HG03354 (cell line): ENCODE data around the gene CLK1.
"Not testable (repeated sequence)": the region's sequence is repeated elsewhere in the genome, so short reads cannot be mapped to it uniquely, and the experiment has no call there.

Experiments used
- ATAC-seq: cut with Tn5 transposase; IDR thresholded peaks from one replicate; pipeline ENCODE4 v1.9.1; 2021; ENCODE audit warnings: mild to moderate bottlenecking; ENCODE audit not compliant: unreplicated experiment, poor library complexity, severe bottlenecking

Gene CLK1

DNA sequence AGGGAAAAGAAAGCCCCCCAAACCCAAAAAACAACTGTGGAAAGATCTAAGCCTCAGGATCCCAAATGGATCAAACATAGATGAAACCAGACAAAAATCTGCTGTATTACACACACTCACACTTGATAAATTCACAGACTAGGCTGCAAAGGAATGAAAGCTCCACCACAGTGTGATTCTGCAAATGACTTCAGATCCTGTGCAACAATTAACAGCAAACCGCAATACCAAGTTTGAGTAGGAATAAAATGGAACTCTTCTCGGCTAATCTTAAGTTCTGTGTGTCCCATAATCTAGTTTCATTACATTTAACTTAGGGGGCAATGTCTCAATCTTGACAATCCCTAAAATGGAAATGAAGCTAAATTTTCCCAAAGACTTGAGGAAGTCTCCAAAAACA is 11.9 kb downstream of the CLK1 start:
- no peak for ATAC-seq

DNA sequence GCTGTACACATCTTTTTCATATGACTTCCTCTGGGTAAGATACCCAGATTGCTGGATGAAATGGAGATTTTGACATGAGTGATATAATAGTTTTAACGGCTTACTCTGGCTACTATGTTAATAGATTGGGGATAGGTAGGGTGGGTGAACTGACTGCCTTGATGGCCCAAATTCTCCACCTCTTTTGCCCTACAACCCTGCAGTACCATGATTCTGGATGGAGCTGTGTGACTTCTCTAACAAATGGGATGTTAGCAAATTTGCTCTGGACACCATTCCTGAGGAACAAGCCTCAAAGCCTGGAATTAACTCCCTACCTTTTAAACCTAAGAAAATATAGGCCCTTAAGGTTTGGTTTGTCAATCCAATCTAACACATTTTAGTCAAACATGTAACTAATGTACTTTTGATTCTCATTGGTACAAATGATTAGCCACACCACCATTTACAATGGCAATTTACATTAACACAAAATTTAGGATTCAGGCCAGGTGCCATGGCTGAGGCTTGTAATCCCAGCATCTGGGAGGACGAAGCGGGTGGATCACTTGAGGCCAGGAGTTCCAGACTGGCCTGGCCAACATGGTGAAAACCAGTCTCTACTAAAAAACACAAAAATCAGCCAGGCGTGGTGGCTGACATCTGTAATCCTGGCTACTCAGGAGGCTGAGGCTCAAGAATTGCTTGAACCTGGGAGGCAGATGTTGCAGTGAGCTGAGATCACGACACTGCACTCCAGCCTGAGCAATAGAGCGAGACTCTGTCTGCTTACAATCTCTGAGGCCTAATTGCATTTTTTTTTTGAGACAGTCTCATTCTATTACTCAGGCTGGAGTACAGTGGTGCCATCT is 12.8 kb downstream of the CLK1 start:
- ATAC-seq, result no peak

DNA sequence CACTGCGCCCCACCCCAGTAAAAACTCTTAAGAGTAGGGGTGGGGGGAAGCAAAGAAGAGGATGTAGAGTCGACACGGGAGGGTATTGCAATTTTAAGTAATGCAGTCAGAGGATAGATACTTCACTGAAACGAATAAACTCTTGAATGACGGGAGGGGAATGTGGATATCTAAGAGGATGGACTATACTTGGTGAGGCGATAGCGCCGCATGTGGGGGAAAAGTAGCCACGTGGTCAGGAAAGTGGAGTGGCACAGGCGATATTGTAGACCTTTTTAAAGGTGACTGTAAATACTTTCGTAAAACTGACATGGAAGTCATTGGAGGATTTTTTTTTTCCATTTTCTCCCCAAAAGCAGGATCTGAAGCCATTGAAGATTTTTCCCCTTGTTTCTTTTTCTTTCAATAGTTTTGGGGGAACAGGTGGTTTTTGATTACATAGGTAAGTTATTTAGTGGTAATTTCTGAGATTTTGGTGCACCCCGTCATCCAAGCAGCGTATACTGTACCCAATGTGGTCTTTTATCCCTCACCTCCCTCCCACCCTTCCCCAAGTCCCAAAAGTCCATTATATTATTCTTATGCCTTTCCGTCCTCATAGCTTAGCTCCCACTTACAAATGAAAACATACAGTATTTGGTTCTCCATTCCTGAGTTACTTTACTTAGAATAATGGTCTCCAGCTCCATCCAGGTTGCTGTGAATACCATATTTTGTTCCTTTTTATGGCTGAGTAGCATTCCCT is 13.8 kb downstream of the CLK1 start:
- ATAC-seq, result no peak

DNA sequence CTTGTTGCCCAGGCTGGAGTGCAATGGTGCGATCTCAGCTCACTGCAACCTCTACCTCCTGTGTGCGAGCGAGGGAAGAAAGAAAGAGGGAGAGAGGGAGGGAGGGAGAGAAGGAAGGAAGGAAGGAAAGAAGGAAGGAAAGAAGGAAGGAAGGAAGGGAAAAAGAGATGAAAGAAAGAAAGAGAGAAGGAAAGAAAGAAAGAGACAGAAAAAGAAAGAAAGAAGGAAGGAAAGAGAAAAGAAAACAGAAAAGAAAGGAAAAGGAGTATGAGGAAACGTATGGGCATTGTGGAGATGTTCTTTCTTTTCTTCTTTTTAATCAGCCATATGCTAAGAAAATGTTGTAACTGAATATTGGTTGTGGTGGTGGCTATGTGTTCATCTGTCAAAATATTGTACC is 16.5 kb downstream of the CLK1 start:
- ATAC-seq, result no peak

DNA sequence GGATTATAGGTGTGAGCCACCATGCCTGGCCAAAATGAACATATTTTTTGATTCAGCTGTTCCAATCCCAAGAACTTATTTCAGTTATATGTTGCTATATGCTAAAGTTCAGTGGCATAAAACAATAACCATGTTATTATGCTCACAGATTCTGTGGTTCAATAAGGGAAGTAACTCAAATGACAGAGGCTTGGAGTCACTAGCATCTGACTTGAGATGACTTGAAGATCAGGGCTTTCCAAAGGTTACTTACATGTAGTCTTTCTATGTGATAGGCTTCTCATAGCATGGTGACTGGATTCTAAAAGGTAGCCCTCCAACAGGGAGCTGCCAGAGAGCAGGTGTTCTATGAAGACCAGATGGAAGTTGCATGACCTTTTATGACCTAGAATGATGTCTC is 17.2 kb downstream of the CLK1 start:
- no peak for ATAC-seq

DNA sequence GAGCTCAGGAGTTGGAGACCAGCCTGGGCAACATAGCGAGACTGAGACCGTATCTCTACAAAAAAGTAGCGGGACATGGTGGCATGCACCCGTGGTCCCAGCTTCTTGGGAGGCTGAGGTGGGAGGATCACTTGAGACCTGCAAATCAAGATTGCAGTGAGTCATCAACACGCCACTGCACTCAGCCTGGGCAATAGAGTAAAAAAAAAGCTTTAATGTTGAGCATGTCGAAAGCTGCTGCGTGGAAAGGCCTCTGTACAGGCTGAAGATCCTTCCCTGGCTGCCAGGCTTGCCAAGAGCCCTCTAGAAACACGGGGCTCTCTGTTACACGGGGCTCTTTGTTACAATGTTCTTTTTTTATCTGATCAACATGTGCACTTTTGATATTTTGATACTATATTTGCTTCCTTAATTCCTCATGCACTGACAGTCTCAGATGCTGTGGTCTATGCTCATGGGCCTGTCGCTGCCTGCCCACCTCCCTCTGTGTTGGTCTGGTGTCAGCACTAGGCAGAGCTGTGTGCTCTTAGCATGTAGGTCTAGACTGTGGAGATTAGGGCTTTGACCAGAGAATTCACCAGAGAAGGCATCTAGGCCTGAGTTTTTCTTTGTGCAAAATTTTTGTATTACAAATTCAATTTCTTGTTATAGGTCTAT is 18.7 kb downstream of the CLK1 start:
- ATAC-seq, result no peak

DNA sequence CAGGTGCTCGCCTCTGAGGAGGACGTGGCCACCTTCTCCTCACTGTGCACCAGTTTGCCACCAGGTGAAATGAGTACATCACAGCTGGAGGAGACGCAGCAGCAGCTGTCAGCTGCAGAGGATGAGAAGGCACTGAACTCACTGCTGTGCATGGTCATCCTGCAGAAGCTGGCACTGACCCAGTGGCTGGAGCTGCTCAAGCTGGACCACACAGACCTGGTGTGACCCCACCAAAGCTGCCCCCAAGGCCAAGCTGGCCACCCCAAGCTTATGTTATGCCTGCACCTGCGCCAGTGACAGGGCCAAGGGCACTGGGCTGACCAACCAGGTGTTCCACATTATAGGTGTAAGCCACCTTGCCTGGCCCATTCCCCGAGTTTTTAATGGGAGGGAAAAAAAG is 19.3 kb downstream of the CLK1 start:
- ATAC-seq, result no peak

DNA sequence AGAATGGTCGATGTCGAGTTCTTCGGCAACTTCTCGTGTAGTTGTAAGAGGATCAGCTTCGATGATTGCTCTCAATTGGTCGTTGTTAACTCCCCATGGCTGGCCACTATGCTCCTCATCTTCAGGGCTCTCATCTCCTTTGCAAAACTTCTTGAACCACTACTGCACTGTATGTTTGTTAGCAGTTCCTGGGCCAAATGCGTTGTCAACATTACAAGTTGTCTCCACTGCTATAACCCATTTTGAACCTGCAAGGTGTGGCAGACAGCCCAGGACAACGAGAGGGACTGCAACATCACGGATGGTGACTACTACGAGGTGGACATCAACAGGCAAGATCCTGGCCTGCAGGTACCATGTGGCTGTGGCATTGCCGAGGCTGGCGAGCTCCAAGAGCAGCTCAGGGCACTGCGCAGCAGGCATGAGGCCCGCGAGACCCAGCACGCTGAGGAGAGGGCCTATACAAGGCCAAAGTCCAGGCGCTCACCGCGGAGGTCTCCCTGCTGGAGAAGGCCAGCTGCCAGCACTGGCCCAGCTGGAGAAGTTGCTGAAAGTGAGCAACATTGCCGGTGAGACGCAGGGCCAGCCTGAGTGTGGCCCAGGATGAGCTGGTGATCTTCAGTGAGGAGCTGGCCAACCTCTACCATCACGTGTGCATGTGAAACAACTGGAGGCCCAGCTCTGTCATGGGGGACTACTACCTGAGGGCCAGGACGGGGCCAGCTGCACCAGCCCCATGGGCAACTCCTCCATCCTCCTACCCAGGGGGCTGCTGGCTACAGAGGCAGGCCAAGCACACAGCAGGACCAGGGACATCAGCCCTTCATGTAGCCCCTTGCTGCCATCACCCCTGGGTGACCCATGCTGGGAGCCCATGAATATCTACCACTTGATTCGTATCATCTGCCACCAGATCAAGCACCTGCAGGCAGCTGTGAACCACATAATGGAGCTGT is 20.2 kb downstream of the CLK1 start:
- ATAC-seq, result no peak

DNA sequence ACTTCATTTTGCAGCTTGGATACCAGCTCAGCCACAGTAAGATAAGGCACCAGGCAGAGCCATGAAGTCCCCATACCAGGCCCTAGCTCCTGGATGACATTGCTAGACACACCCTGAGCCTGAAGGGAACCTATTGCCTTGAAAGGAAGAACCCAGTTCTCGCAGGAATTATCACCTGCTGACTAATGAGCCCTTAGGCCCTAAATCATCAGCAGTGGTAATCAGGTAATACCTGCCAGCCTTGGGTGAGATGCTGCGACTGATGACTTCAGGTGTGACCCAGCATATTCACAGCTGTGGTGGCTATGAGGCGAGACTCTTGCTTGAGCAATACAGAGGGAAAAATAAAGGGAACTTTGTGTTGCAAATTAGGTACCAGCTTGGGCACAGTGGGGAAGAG is 24.9 kb downstream of the CLK1 start:
- ATAC-seq, result no peak

DNA sequence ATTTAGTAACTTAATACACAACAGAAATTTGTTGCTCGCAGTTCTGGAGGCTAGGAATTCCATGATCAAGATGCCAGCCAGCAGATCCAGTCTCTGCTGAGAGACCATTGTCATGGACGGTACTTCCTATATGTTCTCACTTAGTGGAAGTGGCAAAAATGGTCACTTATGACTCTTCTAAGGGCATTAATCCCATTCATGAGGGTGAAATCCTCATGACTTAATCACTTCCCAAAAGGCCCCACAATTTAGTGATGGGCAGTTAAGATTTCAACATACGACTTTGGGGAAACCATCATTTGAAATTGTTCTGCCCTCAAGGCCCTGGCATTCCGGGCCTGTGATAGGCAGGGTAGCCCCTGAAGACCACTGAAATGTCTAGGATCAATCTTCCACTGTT is 29.8 kb downstream of the CLK1 start:
- no peak for ATAC-seq

DNA sequence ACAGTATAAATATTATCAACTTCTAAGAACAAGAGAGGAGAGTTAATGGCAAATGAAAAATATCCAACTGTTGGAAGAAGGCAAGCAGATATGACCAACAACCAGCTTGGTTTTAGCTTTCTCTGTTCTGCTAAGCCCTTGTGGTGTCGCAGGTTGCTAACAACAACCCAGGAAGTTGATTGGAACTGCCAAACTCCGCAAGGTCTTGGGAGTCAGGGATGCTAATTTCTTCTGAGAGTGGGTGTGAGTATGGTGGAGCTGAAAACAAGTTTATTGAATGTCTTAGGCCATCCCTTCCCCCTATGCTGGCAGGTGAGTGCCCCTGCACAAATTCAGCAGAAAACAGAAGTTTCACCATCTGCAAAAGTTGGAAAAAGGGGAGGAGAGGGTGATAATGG is 35.2 kb downstream of the CLK1 start:
- ATAC-seq, result no peak

DNA sequence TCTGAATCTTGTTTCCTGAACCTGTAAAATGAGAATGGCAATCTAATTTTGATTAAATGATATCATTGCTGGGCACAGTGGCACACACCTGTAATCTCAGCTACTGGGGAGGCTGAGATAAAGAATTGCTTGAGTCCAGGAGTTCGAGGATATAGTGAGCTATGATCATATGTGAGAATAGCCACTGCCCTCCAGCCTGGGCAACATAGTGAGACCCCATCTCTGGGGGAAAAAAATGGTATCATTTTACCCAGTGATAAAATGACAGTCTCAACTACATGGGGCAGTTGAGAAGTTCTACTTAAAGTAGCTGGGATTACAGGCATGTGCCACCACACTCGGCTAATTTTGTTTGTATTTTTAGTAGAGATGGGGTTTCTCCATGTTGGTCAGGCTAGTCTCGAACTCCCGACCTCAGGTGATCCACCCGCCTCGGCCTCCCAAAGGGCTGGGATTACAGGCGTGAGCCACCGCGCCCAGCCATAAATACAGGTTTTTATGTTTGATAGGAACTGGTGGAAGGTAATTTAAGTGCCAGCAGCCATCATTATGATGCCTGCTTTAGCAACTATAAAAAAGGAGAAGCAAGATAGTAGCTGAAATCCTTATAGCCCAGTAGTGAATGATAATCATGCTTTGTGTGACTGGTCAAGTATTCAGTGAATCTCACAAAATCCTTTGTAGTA is 35.7 kb downstream of the CLK1 start:
- no peak for ATAC-seq

DNA sequence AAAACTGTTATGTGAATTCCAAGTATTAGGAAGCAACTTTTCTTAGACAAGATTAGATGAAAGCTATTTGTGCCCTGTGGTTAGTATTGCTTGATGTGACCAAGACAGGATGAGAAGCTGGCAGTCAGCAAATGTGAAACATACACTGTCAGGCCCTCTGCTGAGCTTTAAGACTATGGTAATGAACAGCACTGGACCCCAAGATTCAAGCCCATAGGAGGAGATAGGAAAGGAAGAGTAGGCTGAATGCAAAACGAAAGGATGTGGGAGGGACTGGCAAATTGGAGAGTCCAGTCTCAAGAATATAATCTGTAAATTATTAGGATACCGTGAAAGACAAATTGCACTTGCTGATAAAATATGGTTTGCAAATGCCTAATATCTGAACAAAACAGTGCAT is 36.4 kb downstream of the CLK1 start:
- ATAC-seq, result no peak

DNA sequence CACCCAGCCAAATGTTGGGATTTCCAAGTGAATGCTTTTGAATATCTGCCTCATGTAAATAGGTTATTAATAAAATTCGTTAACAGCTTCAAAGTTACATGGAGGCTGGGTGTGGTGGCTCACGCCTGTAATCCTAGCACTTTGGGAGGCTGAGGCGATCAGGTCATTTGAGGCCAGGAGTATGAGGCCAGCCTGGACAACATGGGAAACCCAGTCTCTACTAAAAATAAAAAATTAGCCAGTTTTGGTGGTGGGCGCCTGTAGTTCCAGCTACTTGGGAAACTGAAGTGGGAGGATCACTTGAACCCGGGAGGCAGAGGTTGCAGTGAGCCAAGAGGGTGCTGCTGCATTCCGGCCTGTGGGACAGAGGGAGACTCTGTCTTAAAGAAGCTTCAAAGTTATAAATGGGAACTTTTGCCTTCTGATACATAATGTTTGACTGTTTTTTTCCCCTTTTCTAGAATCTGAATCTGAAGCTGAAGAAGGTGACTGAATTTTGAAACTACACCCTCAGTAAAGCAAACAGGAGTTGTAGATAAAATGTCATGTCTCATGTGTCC is 42.7 kb downstream of the CLK1 start:
- ATAC-seq, result no peak

DNA sequence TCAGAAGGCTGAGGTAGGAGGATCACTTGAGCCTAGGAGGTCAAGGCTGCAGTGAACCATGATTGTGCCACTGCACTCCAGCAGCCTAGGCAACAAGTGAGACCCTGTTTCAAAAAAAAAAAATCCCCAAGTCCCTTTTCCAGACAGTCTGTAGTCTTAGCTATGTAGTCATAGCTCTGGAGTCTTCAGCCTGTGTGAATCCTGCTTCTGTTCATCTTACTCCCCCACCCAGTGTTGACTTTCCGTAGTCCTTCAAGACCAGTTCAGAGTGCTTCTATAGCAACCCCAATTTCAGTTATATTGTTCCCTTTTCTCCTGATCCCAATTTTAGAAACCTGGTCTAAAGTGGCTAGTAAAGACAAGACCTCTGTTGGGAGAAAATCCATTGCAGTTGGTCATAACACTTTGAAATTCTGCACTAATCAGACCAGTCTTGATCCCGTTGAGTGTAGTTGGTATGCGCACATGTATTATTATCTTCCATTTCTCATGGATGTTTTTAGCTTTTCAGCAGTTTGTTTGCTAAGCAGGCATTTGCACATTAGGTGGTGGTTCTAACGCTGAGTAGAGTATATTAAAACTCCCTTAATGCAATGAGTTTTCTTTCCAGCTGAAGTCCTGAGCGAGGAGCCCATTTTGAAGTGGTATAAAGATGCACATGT is 43.8 kb downstream of the CLK1 start:
- no peak for ATAC-seq

DNA sequence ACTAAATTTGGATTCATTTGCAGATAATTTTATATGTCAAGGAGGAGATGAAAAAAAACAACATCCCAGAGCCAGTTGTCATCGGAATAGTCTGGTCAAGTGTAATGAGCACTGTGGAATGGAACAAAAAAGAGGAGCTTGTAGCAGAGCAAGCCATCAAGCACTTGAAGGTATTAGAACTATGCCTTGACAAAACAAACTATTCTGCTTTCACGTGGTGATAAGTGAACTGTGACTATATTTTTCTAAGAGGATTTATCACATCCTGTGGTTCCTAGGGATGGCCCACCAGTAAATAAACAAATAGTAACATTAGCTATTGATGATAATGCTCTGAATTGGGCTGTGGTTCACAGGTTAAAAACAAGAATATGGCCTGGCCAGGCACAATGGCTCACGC is 45.7 kb downstream of the CLK1 start:
- not testable (repeated sequence) for ATAC-seq

DNA sequence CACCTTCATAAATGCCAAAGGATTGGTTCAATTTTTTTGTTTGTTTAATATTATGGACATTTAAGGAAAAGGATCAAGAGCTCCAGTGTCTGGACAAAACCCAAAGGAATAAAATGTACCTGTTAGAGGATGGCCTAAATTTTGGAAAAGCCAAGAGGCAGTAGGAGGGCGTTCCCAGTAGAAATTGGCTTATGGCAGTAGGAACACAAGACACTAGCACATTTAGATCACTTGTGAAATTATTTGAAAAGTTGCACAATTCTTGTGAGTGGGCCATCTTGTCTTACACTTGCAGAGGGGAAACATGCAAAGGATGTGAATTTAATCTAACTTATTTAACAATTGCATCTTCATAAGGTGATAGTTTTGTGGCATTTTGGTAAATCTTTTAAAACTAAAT is 49.5 kb downstream of the CLK1 start:
- no peak for ATAC-seq

DNA sequence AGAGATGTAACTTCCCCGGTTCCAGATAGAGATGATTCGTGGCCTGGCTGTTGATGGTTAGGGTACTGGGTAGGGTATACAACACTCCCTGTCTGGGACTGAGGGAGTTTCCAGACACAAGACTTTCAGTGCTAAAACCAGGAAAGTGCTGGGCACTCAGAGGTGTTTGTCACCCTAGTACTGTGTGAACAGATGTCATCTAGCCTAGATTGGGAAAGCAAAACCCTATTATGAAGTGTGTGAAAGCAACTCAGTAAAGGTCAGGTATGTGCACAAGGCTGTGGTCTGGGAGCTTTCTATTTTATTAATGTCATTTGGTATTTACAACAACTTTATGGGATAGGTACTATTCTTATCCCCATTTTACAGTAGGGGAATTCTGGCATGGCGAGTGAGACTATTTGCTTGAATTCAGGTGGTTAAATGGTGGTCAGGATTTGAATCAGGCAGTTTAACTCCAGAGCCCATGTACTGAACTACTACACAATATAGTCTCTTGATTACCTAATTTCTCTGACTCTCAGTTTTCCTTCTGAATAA is 50.1 kb downstream of the CLK1 start:
- no peak for ATAC-seq
